Vagina (tissue), 2 donors: ENCODE data around the gene EYS. TPM values are rescaled to one million over a fixed set of nuclear protein-coding genes. Genes with fewer than 3 reads are reported as not detected.
"Not testable (repeated sequence)": the region's sequence is repeated elsewhere in the genome, so short reads cannot be mapped to it uniquely, and the experiment has no call there.

Experiments used
- DNase-seq, 2 donors: peaks; one replicate each; pipeline ENCODE4 v3.0.0-alpha.2; 2017; ENCODE audit errors: extremely low spot score in 2 of 2
- H3K27ac ChIP-seq: fragments of 200-600 bp; sonication (generic); one replicate; pipeline ENCODE4 v1.5.1; 2019
- H3K27me3 ChIP-seq: fragments of 200-600 bp; sonication (generic); one replicate; pipeline ENCODE4 v1.5.1; 2019
- H3K36me3 ChIP-seq, 2 donors: fragments of 200-600 bp; sonication (generic); one replicate each; pipeline ENCODE4 v1.5.1; 2017 to 2019
- H3K4me1 ChIP-seq: fragments of 200-600 bp; sonication (generic); one replicate; pipeline ENCODE4 v1.5.1; 2019
- H3K4me3 ChIP-seq, 2 donors: fragments of 200-600 bp; sonication (generic); 1 replicate in 1 of 2; 2 replicates in 1 of 2; pipeline ENCODE4 v1.5.1; 2016 to 2019
- H3K9me3 ChIP-seq: fragments of 200-600 bp; sonication (generic); one replicate; pipeline ENCODE4 v1.5.1; 2019
- POLR2A ChIP-seq, 2 donors: fragments of 450-650 bp; IDR thresholded peaks; one replicate each; pipeline ENCODE4 v1.6.1; 2017; ENCODE audit warnings: antibody characterized with exemption in 2 of 2, mild to moderate bottlenecking in 2 of 2, moderate library complexity in 2 of 2
- POLR2AphosphoS5 ChIP-seq, 2 donors: sonication (generic); formaldehyde crosslinking; IDR thresholded peaks; one replicate each; pipeline ENCODE4 v1.9.0; 2017; ENCODE audit warnings: antibody characterized with exemption in 2 of 2, mild to moderate bottlenecking in 2 of 2, low read depth in 1 of 2; ENCODE audit not compliant: insufficient read depth in 1 of 2
- intact Hi-C: fragments of 100-400 bp; cut with DNase I; formaldehyde crosslinking; loops from one replicate; pipeline ENCODE4 v1.15.1; 2023
- total RNA-seq: library from RNA; depleted of rRNA; stranded (reverse); fragments of >200 nt; gene quantifications from one replicate; pipeline ENCODE4 v1.2.3, GENCODE V29; 2016
- TF ChIP-seq, protein P1 (sequence below), 3 experiments: fragments of 450-650 bp in 2 of 3; fragments of 200-600 bp in 1 of 3; sonication (generic) in 1 of 3; IDR thresholded peaks; one replicate each; pipeline ENCODE4 v1.5.1; 2017 to 2019; ENCODE audit warnings: antibody characterized with exemption in 3 of 3, mild to moderate bottlenecking in 2 of 3, moderate library complexity in 2 of 3

Gene EYS
- total RNA-seq, 1 donor from 2014 or later, result not detected

DNA sequence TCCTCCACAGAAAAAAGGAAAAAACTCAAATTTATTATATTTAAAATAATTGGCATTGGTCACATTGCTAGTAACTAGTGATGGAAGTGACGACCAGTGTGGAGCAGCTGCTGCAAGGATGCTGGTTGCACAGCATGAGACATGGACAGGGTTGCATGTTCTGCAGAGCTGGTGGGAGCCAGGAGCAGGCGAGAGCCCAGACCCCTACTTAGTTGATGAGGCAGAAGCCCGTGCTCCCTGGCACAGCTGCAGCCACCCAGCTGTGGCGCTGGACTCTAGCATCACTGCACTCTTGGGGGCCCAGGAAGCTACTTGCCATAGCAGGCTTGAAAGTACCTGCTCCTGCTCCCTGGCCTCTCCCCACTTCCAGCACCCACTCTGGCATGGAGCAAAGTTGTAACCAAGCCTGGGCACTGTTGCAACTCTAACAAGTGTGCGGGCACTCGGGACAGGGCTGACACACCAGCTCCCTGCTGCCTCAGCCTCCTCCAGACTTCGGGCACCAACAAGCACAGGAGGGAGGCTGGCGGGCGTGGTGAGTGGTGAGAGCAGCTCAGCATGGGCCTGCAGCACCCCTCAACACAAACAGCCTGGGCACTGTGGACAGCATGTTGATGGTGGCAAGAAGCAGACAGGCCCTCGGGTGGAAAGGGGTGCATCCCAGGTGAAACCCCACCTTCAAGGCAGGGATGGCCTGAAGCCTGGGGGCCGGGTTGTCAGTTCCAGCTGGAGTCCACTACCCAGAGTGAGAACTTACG is 69.6 kb downstream of the EYS start:
- Histone ChIP-seq H3K4me3 (no peak overlapping the region), H3K4me1 (no peaks in the 10 kb centered on the region), H3K9me3 (no peaks in the 10 kb centered on the region), H3K36me3 (no peaks in the 10 kb centered on the region), H3K27me3 (no peaks in the 10 kb centered on the region), H3K27ac (no peak overlapping the region)
- TF ChIP-seq, protein P1, sequence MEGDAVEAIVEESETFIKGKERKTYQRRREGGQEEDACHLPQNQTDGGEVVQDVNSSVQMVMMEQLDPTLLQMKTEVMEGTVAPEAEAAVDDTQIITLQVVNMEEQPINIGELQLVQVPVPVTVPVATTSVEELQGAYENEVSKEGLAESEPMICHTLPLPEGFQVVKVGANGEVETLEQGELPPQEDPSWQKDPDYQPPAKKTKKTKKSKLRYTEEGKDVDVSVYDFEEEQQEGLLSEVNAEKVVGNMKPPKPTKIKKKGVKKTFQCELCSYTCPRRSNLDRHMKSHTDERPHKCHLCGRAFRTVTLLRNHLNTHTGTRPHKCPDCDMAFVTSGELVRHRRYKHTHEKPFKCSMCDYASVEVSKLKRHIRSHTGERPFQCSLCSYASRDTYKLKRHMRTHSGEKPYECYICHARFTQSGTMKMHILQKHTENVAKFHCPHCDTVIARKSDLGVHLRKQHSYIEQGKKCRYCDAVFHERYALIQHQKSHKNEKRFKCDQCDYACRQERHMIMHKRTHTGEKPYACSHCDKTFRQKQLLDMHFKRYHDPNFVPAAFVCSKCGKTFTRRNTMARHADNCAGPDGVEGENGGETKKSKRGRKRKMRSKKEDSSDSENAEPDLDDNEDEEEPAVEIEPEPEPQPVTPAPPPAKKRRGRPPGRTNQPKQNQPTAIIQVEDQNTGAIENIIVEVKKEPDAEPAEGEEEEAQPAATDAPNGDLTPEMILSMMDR (IDR thresholded peaks at IDR 0.05), result no peak
- TF ChIP-seq POLR2A (IDR thresholded peaks at IDR 0.05) (no peak), POLR2AphosphoS5 (IDR thresholded peaks at IDR 0.05; ENCODE audit: insufficient read depth in 1 of 2, low read depth in 1 of 2) (no peak)
- intact Hi-C loops, result no loop called here
- no peak for DNase-seq

DNA sequence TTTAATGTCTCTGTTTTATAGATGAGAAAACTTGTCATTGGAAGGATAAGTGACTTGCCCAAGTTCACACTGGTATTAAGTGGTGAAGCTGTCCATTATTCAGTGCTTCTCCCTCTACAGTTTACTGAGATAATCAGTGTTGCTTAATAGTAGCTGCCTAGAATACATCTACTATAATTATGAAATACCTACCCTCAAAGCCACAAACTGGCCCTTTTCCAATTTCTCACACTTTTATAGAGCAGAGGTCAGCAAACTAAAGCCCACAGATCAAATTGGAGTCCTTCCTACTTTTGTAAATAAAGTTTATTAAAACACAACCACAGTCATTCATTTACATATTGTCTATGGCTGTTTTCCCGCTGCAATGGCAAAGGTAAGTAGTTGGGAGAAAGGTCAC is 73.5 kb downstream of the EYS start:
- H3K9me3 ChIP-seq, result no peaks in the 10 kb centered on the region
- H3K36me3 ChIP-seq, result no peaks in the 10 kb centered on the region
- H3K27ac ChIP-seq, result no peak overlapping the region
- H3K4me1 ChIP-seq, result no peaks in the 10 kb centered on the region
- intact Hi-C loops, result no loop called here
- TF ChIP-seq POLR2AphosphoS5 (IDR thresholded peaks at IDR 0.05; ENCODE audit: insufficient read depth in 1 of 2, low read depth in 1 of 2), result no peak
- no peak for TF ChIP-seq POLR2A (IDR thresholded peaks at IDR 0.05)
- TF ChIP-seq, protein P1 (IDR thresholded peaks at IDR 0.05), result no peak
- H3K4me3 ChIP-seq, result no peak overlapping the region
- DNase-seq, result no peak
- no peaks in the 10 kb centered on the region for H3K27me3 ChIP-seq

DNA sequence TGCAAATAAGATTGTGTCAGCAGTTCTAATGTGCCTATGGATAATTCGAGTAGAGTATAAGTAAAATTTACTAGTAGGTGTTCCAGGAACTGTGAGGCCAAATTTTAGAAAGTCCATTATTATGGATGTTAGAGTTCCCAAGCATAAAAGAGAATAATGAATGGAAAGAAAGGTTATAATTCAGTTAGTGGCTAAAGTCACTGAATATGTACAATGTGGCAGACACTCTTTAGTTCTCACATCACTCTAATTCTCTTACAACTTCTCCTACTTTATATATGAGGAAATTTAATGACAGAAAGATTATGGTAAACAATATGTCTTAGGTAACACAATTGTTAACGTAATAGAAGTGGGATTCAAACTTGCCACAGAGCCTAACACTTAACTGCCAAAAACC is 75.3 kb downstream of the EYS start:
- TF ChIP-seq, protein P1 (IDR thresholded peaks at IDR 0.05), result no peak
- no peak for TF ChIP-seq POLR2A (IDR thresholded peaks at IDR 0.05)
- TF ChIP-seq POLR2AphosphoS5 (IDR thresholded peaks at IDR 0.05; ENCODE audit: insufficient read depth in 1 of 2, low read depth in 1 of 2), result no peak

GRCh38 chr6:65627434-65627999 is 79.5 kb downstream of the EYS start:
- H3K36me3 ChIP-seq, H3K4me1 ChIP-seq, H3K27me3 ChIP-seq, H3K4me3 ChIP-seq, intact Hi-C loops, H3K27ac ChIP-seq, DNase-seq, H3K9me3 ChIP-seq: not testable (repeated sequence)

More for the DNA sequence above, 75.3 kb downstream of the EYS start:
- Histone ChIP-seq H3K27me3 (no peaks in the 10 kb centered on the region), H3K4me3 (no peak overlapping the region), H3K36me3 (no peaks in the 10 kb centered on the region), H3K4me1 (no peaks in the 10 kb centered on the region), H3K27ac (no peak overlapping the region), H3K9me3 (no peaks in the 10 kb centered on the region)
- intact Hi-C loops, result no loop called here
- DNase-seq, result no peak

- Histone ChIP-seq H3K27ac (no peak overlapping the region), H3K27me3 (no peaks in the 10 kb centered on the region), H3K9me3 (no peaks in the 10 kb centered on the region), H3K36me3 (no peaks in the 10 kb centered on the region), H3K4me3 (no peak overlapping the region), H3K4me1 (no peaks in the 10 kb centered on the region)
- TF ChIP-seq POLR2AphosphoS5 (IDR thresholded peaks at IDR 0.05; ENCODE audit: insufficient read depth in 1 of 2, low read depth in 1 of 2), result no peak
- no peak for TF ChIP-seq POLR2A (IDR thresholded peaks at IDR 0.05)
- TF ChIP-seq, protein P1 (IDR thresholded peaks at IDR 0.05), result no peak
- DNase-seq, result no peak
- intact Hi-C loops, result no loop called here
These were observed 80.0 kb downstream of the EYS start for GRCh38 chr6:65627015-65627414.
